GM12801 (cell line): ENCODE results near the gene CACNA1C.

Source experiments
- TF ChIP-seq, protein P1 (sequence below): IDR thresholded peaks from one replicate; pipeline ENCODE4 v1.5.1; 2011; ENCODE audit warnings: control low read depth; ENCODE audit not compliant: insufficient read length; ENCODE audit errors: extremely low read depth

CACNA1C gene

DNA sequence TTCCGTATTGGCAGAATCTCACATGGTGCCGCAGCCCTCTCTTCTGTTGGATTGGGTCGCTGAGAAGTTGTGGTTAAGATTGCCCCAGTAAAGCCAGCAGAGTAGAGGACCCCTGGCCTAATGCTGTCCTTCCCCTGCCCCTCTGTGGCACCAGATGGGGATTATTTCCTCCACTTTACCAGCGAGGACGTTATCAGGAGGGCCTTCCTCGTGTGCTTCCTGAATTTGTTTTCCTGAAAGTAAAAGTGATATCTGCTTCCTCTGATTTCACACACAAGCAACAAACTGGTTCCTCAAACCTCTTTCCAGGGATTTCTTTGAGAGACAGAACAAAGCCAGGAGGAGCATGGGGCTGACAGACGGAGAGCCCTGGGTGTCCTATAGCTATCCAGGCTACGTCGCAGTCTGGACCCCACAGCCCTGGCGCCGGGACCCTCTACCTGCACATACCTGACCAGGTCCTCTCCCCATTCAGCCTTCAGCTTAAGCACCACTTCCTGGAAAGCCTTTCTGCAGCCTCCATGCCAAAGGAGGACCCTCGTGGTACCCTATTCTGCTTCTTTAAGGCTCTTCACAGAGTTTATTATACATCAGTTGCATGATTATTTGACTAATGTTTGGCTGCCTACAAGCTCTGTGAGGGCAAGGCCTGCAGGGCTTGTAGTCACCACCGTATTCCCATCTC lies 427.2 kb downstream of the CACNA1C start:
- TF ChIP-seq, protein P1, sequence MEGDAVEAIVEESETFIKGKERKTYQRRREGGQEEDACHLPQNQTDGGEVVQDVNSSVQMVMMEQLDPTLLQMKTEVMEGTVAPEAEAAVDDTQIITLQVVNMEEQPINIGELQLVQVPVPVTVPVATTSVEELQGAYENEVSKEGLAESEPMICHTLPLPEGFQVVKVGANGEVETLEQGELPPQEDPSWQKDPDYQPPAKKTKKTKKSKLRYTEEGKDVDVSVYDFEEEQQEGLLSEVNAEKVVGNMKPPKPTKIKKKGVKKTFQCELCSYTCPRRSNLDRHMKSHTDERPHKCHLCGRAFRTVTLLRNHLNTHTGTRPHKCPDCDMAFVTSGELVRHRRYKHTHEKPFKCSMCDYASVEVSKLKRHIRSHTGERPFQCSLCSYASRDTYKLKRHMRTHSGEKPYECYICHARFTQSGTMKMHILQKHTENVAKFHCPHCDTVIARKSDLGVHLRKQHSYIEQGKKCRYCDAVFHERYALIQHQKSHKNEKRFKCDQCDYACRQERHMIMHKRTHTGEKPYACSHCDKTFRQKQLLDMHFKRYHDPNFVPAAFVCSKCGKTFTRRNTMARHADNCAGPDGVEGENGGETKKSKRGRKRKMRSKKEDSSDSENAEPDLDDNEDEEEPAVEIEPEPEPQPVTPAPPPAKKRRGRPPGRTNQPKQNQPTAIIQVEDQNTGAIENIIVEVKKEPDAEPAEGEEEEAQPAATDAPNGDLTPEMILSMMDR: no peak

DNA sequence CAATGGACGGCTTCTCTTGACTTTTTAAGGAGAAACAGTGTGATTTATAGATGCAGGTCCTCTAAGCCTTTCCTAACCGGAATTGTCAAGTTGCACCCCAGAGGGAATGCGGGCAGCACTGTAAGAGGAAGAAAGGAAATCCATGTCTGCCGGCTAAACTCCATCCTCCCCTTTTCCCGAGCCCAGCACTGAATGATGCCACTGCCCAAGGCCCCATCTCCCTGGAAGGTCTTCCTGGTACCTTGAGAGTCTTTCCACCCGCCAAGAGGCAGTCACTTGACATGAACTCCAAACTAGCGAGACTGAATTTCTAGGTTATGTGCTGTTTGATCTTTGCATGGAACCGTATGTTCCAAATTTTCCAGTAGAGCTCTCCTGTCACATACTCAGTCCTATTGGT lies 428.6 kb downstream of the CACNA1C start:
- TF ChIP-seq, protein P1: no peak

DNA sequence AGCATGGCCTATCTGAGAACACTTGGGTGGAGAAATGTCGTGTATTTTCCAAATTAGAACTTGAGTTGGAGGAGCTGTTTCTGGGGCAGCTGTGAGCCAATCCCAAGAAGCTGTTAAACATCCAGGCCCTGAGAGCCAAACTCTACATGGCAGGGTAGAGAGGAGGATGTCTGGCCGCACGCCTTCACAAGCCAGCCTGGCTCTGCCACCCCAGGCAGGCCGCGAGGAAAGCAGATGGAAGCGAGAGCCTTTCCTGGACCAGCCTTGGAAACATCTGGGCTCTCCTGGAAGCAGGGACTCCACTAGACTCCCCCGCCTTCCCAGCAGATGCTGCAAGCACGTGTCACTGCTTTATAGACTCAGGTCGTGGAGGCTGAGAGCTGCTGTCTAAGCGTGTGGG lies 429.2 kb downstream of the CACNA1C start:
- TF ChIP-seq, protein P1: no peak

DNA sequence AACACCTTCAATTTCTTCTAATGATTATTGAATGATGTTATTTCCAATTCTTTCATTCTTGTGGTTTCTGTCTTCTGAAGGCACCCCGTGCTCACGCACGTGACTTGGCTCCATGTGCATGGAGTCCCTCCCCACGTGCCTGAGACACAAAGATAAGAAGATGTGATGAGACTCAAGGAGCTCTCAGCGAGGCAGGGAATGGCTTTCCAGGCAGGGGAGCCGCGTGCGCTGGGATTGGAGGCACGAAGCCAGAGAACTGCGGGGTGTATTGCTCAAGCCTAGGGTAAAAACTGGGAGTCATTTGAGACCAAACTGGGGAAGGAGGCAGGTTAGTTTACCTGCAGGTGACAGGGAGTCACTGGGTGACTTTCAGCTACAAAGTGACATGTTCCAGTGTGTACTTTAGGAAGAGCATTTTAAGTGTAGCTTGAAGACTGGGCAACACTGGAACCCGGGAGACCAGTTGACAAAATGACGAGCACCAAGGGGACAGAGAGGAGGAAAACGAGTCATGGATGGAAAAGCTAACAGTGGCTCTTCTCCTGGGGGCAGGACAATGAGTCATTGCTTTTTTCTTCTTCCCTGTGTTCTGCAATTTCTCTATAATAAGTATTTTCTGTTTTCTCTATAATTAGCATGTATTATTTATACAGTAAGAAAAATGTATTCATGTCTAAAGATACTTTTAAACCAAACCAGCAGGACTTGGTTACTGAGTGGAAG lies 430.3 kb downstream of the CACNA1C start:
- TF ChIP-seq, protein P1: no peak

DNA sequence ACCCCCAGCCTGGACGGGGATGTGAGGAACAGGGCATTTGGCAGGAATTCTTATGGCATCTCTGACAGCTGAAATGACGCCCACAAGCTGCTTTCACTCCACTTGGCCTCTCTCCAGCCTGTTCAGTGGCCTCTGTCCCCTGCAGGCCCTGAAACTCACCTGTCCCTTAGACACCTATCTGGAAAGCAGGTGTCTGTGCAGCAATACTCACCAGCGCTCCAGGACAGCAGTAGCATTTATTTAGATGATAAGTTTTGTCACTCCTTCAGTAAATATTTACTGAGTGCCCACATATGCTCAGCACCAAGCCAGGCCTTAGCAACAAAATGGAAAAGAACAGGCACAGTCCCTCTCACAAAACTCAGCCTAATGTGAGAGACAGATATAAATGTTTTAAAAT lies 430.9 kb downstream of the CACNA1C start:
- TF ChIP-seq, protein P1: no peak

DNA sequence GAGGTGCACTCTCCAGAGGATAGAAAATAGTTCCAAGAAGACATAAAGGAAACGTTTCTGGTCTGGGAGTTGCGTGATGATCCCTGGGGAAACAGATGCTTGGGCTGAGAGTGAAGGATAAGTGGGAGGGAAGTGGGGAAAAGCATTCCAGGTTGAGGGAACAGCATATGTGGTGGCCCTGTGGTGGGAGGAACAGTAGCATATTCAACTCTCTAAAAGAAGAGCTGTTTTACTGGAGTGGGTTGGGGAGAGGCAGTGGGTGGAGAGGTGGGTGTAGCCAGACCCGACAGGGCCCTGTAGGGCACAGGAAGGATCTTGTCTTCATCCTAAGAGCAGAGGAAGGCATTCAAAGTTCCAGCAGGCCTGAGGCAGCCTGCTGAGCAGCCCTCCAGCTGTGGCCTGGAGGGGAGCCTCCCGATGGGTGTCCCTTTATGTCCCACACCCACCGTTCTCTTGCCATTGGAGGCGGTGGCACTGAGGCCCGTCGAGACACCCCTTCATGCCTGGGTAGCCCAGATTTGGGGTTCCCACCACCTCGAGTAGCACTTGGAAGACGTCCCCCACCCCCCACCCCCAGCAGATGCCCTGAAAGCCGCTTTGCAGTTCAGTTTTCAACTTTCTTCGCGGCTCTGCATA lies 431.5 kb downstream of the CACNA1C start:
- TF ChIP-seq, protein P1: no peak

DNA sequence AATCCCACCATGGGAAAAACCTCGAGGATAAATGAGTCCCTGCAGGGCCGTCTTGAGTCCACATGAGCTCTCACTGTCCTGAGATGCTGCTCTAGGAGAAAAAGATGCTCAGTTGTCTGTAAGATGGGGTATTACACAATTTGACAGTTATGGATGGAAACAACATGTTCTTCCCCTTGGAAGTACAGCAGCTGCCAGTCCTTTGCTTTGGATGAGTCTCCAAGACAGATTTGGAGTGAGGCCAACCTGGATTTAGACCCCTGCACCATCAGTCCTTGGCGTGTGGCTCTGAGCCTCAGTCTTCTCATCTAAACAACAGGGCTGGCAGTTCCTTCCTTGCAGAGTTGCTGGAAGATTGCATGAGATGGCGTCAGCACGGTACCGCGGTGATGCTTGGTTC lies 432.9 kb downstream of the CACNA1C start:
- TF ChIP-seq, protein P1: no peak
